K562 treated with DMSO at 1 percent for 4 hours (cell line): ENCODE measurements around the gene ZNF771. TPM values are rescaled to one million over a fixed set of nuclear protein-coding genes. Genes with fewer than 3 reads are reported as not detected.

Source experiments
- total RNA-seq: library from RNA; unstranded; fragments of 300-600 nt; gene quantifications from 2 replicates; pipeline ENCODE4 v1.2.3, GENCODE V29; 2022; ENCODE audit not compliant: insufficient read depth

ZNF771 gene
- total RNA-seq, result 9.1 and 10.3 TPM in 2 replicates

GRCh38 chr16:30407102-30407803 is at the start of gene ZNF771:
ZNF771 (plus strand) TSS chr16:30407606; CDS start chr16:30408054, 448 bp downstream.

GRCh38 chr16:30370456-30371247 is 36.8 kb upstream of the ZNF771 start, which contains the start of gene TBC1D10B:
TBC1D10B (minus strand) TSS chr16:30370494; CDS start chr16:30370183, 311 bp downstream.

GRCh38 chr16:30374538-30374937 is 32.9 kb upstream of the ZNF771 start, which contains the start of gene MYL11:
MYL11 (plus strand) TSS chr16:30374802; CDS start chr16:30374858, 56 bp downstream.

DNA sequence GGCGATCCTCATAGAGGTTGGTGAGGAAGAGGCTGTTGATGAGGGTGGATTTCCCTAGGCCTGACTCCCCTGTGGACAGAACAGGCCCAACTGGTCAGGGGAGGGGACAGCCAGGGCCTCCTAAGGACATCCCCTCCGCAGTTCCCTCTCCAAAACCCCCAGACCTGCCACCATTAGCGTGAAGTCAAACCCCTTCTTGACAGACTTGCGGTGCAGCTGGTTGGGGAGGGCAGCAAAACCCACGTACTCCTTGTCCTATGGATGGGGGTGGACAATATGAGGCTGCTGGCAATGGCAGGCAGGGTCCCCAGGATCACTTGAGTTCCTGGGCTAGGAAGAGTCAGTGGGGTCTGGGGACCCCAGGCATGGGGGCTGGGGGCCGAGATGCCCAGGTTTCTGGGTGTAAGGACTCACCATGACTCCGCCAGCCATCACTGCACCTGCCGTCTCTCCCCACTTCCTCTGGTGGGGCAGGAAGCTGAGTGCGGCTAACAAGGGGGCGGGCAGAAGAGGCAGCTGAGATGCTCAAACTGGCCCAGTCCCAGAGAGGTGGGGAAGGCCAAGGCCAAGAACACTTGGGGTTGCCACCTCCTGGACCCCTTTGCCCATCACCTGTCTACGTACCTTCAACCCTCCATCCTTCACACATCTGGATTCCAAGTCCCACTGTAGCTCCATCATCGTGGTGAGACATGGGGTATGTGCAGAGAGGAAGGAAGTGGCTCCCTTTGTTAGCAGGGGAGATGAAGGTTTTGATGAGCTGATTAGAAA is 25.1 kb upstream of the ZNF771 start, which contains the start of gene SEPTIN1:
TSS of gene SEPTIN1 (minus strand) at position 451 of the 771 bp plus-strand sequence. CDS start at position 432, 19 bp downstream.

DNA sequence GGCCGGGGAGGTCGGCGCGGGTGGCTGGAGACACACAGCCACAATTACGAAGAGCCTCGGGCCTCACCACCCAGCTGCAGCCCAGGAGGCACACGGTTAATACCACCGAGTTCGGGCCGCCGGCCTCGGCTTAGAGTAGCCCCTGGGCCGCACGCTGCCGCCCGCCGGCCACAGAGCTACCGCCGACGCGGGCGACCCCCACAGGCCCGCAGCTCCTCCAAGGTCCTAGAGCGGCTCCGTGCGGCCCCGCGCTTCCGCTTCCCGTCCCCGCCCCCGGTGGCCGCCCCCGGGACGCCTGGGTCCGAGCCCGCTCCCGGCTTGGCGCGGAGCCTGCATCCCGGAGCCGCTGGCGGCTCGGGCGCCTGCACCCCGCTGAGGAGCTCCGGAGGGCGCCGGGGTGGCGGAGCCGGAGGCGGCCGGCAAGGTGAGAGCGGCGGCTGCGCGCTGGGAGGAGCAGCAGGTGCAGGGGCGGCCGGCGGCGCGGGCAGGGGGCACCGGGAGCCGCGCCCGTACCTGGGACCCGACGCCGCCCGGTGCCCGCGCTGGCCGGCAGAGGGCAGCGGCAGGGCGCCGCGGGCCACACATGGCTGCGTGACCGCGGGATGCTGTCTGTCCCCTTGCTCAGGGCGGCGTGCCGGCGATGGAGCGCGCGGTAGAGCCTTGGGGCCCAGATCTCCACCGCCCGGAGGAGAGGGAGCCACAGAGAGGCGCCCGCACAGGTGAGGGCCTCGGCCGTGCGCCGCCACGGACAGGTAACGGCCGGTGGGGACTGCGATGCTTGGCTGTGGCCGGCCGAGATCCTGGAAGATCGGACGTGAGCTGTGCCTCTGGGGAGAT is 12.0 kb upstream of the ZNF771 start, which contains the start of gene ZNF48:
TSS of gene ZNF48 (plus strand) at position 266 of the 837 bp plus-strand sequence. CDS start at position 641, 375 bp downstream.

DNA sequence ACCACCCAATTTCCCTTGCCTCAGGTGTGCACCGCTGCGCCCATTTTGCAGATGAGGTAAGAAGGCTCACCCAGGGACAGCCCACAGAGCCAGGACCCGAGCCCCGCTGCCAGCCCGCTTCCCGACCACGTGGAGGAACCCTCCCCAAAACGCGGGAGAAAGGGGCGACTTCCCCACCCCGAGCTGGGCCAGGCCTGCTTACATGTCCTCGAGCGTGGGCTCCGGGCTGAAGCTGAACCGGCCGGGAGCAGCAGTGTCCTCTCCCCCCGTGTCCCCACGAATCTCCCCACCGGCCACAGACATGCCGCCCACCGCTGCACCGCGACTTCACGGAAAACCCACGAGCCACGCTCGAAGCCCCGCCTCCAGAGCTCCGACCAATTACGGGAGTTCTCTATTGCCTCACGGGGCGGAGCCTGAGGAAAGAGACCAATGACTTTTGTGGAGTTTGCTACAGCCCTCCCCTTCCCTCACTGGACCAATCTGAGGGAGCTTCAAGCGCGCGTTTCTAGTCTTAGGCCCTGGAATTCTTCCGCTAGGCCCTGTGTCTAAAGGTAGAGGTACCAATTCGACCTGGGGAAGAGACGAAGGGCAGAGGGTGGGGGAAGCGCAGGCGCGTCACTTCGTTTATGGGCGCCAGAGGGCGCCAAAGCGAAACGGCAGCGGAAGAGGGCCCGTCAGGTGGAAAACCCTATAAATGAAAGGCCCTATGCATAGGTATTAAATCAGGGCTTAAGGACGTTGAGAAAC is 22.4 kb downstream of the ZNF771 start, which contains the start of gene DCTPP1:
TSS of gene DCTPP1 (minus strand) at position 353 of the 750 bp plus-strand sequence. CDS start at position 303, 50 bp downstream.

GRCh38 chr16:30445408-30446202 is 38.2 kb downstream of the ZNF771 start, which contains the start of gene SEPHS2:
SEPHS2 (minus strand) TSS chr16:30445874; CDS start chr16:30445727, 147 bp downstream.

Other genes with a start within 250 kb of the ZNF771 start
- 51.9 and 59.7 TPM in 2 replicates for gene CORO1A, start 224.0 kb upstream of the ZNF771 start, total RNA-seq
- 33.4 and 66.9 TPM in 2 replicates for gene BOLA2B, start 213.9 kb upstream of the ZNF771 start, total RNA-seq
- gene SLX1A, start 213.7 kb upstream of the ZNF771 start, total RNA-seq, result 66.3 and 70.6 TPM in 2 replicates
- 3.7 and 10.9 TPM in 2 replicates for gene SULT1A3, start 208.4 kb upstream of the ZNF771 start, total RNA-seq
- gene NPIPB13, start 159.1 kb upstream of the ZNF771 start, total RNA-seq, result 2.5 and 3.8 TPM in 2 replicates
- 25.6 and 32.0 TPM in 2 replicates for gene CD2BP2, start 52.3 kb upstream of the ZNF771 start, total RNA-seq
- 44.5 and 53.6 TPM in 2 replicates for gene TBC1D10B, start 37.1 kb upstream of the ZNF771 start, total RNA-seq
- not detected in 2 replicates for gene MYL11, start 32.8 kb upstream of the ZNF771 start, total RNA-seq
- gene SEPTIN1, start 25.0 kb upstream of the ZNF771 start, total RNA-seq, result 1.9 and 2.4 TPM in 2 replicates
- 5.8 and 10.6 TPM in 2 replicates for gene ZNF48, start 12.2 kb upstream of the ZNF771 start, total RNA-seq
- 49.1 and 53.8 TPM in 2 replicates for gene DCTPP1, start 22.4 kb downstream of the ZNF771 start, total RNA-seq
- gene SEPHS2, start 38.3 kb downstream of the ZNF771 start, total RNA-seq, result 72.3 and 75.1 TPM in 2 replicates
- not detected in 2 replicates for gene ITGAL, start 65.1 kb downstream of the ZNF771 start, total RNA-seq
- gene ZNF768, start 119.0 kb downstream of the ZNF771 start, total RNA-seq, result 64.8 and 75.1 TPM in 2 replicates
- gene ZNF747, start 127.3 kb downstream of the ZNF771 start, total RNA-seq, result 0.63 and 1.3 TPM in 2 replicates
- gene ZNF764, start 150.8 kb downstream of the ZNF771 start, total RNA-seq, result 3.2 and 6.6 TPM in 2 replicates
- 3.4 and 5.0 TPM in 2 replicates for gene ZNF688, start 164.1 kb downstream of the ZNF771 start, total RNA-seq
- gene ZNF785, start 178.1 kb downstream of the ZNF771 start, total RNA-seq, result 4.2 and 5.2 TPM in 2 replicates
- 10.6 and 11.7 TPM in 2 replicates for gene ZNF689, start 202.8 kb downstream of the ZNF771 start, total RNA-seq
- gene PRR14, start 243.4 kb downstream of the ZNF771 start, total RNA-seq, result 55.6 and 57.7 TPM in 2 replicates